Measurements from ENCODE around the gene ATP9B. TPM values are rescaled to one million over a fixed set of nuclear protein-coding genes. Genes with fewer than 3 reads are reported as not detected.

The ATP9B gene
- polyA plus RNA-seq (ENCODE audit: insufficient read length), result 20.2 TPM

DNA sequence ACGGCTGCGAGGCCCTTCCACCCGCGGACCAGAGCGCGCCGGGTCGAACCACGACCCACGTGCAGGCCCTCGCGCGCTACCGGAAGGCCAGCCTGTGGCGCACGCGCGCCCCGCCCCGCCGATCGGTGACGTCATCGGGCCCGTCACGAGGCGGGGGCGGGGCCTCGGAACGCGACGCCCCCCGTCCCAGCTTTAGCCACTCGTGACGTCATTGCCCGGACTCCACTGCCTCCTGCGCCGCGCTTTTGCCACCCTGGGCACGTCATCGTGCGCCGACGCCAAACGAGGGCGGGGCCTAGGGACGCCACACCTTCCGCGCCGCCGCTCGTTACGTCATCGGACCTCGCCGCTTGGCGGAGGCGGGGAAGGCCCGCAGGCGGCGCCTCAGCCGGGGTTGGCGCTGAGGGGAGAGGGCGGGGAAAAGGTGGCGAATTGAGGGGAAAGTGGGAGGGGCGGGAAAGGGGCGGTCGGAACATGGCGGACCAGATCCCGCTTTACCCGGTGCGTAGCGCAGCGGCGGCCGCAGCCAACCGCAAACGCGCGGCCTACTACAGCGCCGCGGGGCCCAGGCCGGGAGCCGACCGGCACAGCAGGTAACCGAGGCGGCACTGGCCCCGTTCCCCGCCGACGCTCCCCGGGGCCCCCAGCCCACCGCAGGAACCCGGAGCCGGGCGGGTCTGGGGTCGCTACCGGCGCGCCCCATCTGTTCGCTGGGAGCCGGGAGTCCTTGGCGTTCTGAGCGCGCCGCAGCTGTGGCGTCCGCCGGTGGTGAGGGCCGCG is at the start of gene ATP9B:
Gene ATP9B, plus strand, starts transcription at position 458 of the 780 bp plus-strand sequence. Its CDS starts 17 bp downstream, at position 475.
- peak; percentile 90 for DNase-seq (ENCODE audit: low read depth)

DNA sequence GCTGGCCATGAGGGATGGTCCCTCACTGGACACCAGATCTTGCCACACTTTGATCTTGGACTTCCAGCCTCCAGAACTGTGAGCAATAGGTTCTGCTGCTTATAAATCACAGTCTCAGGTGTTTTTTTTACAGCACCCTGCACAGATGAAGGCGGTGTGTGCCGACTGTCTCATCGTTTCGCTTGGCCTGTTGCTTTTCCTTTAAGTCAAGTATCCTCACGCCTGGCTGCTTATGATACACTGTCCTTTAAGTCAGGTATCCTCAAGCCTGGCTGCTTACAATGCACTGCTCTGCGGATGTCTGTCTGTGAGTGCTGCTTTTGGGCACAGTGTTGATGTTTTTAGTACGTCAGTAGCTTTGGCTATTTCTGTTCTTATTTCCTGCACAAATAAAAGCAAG is 49.3 kb upstream of the ATP9B start:
- DNase-seq (ENCODE audit: low read depth), result no peak

DNA sequence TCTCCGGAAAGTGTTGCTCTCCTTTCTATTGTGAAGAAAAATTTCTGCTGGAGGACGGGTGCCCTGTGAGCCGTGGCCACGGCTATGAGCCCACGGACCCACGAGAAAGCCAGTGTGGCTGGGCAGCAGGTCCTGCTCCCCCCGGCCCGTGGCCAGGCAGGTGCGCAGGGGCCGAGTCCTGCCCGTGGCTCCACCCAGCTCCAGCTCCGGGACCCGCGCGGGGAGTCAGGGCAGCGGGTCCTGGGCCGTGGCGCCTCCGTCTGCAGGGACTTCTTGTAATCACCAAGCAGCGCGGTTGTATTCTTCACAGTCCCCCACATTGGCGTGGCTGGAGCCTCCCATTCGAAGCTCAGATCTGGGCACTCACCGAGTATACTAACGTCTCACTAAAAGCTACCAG is 46.6 kb upstream of the ATP9B start:
- no peak for DNase-seq (ENCODE audit: low read depth)

DNA sequence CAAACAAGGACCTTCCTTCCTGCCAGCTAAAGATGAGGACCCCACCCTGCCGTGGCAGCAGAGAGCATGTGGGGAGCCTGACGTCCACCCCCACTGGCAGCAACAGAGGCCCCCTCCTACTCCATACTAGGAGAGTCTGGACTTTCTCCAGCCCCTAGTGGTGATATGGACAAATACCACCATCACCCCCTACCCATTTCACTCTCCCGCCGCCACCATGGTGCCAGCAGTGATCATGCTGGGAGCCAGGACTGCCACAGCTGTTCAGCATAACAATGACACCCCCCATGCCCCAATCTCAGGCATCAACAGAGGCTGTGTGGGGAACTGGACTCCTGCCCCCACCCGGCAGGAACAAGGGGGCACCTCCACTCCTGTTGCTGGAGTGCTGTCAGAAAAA is 42.7 kb upstream of the ATP9B start:
- DNase-seq (ENCODE audit: low read depth), result no peak

DNA sequence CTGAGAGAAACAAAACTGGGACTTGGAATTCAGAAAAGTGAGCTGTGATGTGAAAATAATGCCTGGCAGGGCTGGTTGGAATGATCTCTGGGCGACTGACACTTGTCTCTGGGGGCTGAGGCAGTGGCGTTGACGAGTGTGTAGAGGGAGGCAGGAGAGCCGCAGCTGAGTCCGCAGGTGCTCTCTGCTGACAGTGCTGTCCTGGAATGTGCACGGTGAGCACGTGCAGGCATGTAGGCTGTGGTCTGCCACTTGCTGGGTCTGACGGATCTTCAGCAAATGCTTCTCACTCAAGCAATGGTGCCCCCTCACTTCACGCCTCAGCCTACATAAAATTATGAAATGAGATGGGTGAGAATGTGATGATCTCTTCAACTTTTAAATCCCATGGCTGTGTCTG is 38.5 kb upstream of the ATP9B start:
- DNase-seq (ENCODE audit: low read depth), result no peak

DNA sequence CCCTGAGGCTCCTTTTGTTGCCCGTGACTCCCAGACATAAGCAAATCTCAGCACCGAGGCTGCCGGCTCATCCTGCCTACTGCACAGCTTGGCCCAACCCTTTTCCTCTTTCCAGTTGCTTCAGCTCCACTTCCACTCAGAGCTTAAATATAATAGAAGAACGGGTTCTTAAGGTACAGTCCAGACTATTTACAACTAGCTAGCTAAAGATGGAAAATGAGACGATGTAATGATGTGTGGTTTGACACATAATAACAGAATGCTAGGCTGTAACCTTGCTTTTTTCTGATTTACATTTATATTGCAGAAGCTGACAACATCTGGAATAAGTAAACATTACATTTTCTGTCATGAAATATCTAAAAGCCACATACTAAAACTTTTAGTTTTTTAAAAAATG is 26.9 kb upstream of the ATP9B start:
- DNase-seq (ENCODE audit: low read depth), result no peak

DNA sequence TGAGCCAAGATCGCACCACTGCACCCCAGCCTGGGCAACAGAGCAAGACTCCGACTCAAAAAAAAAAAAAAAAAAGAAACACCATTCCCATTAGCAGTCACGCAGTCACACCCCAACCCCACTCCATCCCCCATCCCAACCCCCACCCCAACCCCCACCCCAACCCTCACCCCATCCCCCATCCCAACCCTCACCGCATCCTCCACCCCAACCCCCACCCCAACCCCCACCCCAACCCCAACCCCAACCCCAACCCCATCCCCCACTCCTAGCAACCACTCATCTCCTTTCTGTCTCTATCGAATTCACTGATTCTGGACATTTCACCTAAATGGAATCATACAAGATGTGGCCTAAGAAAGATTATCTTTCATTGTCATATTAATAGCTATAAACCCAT is 25.9 kb upstream of the ATP9B start:
- DNase-seq (ENCODE audit: low read depth), result no peak

- DNase-seq (ENCODE audit: low read depth), result no peak
Observed at GRCh38 chr18:79046522-79046921, 22.7 kb upstream of the ATP9B start.

GRCh38 chr18:79047556-79048244 is 21.5 kb upstream of the ATP9B start:
- DNase-seq (ENCODE audit: low read depth), result no peak

DNA sequence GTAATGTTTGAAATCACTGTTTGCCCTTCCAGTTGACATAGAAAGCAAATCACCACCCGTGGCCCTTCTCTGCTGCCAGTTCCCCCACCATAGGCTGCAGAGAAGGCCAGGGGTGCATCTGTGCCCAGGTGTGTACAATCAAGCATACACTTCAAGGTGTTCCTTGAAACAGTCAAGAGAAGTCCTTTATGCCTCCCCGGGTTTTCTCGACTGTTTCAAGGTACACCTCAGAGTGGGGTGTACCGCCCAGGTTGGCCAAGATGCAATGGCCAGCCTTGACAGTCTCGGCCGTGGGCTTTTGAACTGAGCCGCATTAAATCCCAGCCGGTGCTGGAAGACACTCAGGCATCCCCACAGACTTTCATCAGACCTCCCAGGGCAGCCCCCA is 21.0 kb upstream of the ATP9B start:
- DNase-seq (ENCODE audit: low read depth), result no peak

GRCh38 chr18:79049506-79049905 is 19.7 kb upstream of the ATP9B start:
- no peak for DNase-seq (ENCODE audit: low read depth)

- DNase-seq (ENCODE audit: low read depth), result no peak
Observed at GRCh38 chr18:79050005-79050404, 19.2 kb upstream of the ATP9B start.

DNA sequence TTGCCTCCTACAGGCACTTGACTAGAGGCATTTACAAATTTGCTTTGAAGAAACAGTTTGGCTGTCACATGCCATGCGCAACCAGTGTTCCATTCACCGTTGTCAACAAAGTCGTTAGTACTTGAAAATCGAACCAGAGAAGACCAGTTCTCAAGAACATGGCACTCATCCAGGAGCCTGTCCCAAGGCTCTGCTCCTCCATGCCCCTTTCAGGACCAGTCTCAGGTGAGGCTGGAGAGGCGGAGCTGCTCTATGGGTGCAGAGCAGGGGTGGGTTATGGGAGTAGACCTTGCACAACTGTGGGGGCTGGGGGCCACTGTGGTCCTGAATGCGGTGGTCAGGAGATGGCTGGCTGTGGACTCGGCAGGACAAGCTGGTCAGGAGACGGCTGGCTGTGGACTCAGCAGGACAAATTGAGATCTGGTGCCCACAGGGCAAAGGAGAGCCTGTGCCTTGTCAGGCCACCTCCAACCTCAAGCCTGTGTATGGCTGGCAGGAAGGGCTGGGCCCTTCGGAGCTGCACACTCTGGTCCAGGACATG is 12.3 kb upstream of the ATP9B start:
- DNase-seq (ENCODE audit: low read depth), result no peak

- no peak for DNase-seq (ENCODE audit: low read depth)
Observed at GRCh38 chr18:79058007-79058406, 11.2 kb upstream of the ATP9B start.

- no peak for DNase-seq (ENCODE audit: low read depth)
Observed at GRCh38 chr18:79062806-79063205, 6.4 kb upstream of the ATP9B start.

DNA sequence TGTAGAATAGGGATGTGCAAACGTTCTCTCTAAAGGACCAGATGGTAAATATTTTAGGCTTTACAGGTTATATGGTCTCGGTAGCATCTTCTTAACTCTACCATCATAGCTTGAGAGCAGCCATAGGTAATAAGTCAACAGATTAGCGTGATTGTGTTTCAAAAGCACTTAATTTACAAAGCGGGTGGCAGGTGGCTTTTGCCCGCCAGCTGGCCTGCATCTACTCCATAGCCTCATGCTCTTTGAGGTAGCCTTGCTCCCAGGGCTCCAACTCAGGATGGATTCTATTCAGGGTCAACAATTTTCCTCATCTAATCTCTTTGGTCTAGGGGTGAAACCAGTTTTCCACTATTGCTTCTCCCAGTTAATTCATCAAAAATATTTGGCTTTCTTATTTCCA is 5.0 kb upstream of the ATP9B start:
- no peak for DNase-seq (ENCODE audit: low read depth)

DNA sequence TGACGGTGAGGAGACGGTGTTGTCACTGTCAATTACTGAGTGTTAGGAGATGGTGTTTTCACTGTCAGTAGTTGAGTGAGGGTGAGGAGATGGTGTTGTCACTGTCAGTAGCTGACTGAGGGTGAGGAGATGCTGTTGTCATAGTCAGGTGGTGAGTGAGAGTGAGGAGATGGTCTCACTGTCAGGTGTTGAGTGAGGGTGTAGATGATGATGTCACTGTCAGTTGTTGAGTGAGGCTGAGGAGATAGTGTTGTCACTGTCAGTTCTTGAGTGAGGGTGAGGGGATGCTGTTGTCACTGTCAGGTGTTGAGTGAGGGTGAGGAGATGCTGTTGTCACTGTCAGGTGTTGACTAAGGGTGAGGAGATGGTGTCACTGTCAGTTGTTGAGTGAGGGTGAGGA is 3.4 kb upstream of the ATP9B start:
- no peak for DNase-seq (ENCODE audit: low read depth)

DNA sequence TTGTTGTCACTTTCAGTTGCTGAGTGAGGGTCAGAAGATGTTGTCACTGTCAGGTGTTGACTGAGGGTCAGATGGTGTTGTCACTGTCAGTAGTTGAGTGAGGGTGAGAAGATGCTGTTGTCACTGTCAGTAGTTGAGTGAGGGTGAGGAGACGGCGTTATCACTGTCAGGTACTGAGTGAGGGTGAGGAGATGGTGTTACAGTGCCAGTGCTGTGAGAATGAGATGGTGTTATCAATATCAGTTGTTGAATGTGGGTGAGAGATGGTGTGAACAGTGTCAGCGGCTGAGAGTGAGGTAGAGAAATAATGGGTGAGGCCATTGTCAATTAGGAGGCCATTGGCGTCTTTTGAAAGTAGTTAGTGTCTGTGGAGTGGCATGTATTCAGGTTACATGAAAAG is 1.6 kb upstream of the ATP9B start:
- DNase-seq (ENCODE audit: low read depth), result no peak

DNA sequence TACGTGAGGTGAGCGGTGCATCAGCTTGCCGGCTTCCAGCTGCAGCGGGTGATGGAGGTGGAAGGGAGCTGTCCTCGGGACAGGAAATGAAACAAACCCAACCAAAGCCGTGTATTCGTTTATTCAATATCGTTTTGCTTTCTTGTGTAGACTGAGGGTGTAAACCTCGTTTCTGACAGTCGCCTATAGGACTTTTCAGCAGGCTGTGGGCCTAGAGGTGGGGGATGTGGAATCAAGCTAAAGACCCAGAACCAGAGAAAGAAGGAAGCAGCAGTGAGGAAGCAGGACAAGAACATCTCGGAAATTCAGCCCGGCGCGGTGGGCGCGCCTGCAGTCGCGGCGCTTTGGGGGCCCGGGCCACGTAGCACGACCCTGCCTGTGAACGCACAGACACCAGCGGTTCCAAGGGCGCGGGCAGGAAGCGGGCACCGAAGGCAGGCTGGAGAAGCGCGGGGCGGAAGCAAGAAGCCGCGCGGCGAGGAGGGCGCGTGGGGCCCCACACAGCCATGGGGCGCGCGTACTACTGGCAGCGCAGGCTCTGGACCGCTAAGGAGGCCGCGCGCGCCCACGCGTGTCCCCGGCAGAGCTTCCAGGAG is 755 bp upstream of the ATP9B start:
- no peak for DNase-seq (ENCODE audit: low read depth)

- no peak for DNase-seq (ENCODE audit: low read depth)
Observed at GRCh38 chr18:79069717-79070151, 540 bp downstream of the ATP9B start.

GRCh38 chr18:79070486-79070885 is 1.3 kb downstream of the ATP9B start:
- no peak for DNase-seq (ENCODE audit: low read depth)

DNA sequence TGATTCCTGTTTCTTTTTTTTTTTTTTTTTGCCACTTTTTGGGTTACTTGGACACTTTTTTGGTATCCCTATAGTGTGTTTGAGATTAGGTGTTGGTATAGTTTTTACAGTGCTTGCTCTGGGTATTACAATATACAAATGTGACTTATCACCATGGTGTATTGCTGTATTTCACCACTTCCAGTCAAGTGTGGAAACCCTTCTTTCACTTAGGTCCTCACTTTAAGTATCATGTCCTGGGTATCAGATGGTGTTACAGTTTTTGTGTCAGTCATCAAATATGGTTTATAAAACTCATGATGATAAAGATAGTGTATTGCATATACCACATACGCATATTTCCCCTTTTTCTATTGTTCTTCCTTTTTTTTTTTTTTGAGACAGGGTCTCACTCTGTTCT is 1.8 kb downstream of the ATP9B start:
- DNase-seq (ENCODE audit: low read depth), result no peak

Measured in forelimb muscle (tissue), 1 donor.